ENCODE data around the gene GRID1.

GRID1 gene

DNA sequence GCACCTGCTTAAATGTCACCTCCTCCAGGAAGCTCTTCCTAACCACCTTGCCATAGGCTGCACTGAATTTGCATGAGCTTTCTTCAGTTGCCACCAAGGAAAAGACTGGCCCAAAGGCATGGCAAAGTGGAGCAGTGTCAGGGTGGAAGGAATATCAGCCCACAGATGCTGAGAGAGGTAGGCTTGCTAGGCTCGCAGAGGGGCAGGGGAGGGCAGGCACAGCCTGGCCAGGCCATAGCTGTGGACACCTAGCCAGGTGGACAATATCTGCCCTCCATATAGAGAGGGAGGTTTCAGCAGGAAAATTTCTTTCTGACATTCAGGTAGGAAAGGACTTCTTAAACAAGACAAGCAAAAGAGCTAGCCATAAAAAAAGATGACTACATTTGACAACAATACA is 166.3 kb downstream of the GRID1 start:
- TF ChIP-seq, protein P1, sequence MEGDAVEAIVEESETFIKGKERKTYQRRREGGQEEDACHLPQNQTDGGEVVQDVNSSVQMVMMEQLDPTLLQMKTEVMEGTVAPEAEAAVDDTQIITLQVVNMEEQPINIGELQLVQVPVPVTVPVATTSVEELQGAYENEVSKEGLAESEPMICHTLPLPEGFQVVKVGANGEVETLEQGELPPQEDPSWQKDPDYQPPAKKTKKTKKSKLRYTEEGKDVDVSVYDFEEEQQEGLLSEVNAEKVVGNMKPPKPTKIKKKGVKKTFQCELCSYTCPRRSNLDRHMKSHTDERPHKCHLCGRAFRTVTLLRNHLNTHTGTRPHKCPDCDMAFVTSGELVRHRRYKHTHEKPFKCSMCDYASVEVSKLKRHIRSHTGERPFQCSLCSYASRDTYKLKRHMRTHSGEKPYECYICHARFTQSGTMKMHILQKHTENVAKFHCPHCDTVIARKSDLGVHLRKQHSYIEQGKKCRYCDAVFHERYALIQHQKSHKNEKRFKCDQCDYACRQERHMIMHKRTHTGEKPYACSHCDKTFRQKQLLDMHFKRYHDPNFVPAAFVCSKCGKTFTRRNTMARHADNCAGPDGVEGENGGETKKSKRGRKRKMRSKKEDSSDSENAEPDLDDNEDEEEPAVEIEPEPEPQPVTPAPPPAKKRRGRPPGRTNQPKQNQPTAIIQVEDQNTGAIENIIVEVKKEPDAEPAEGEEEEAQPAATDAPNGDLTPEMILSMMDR (IDR thresholded peaks at IDR 0.05), result no peak
- DNase-seq, result no peak
- Histone ChIP-seq H3K4me1 (no peaks in the 10 kb centered on the region), H3K4me3 (no peak overlapping the region), H3K27me3 (no peaks in the 10 kb centered on the region), H3K36me3 (no peaks in the 10 kb centered on the region), H3K9me3 (no peaks in the 10 kb centered on the region), H3K27ac (no peak overlapping the region)
- intact Hi-C loops (cut with DNase I; ENCODE audit: low total_unique reads), result no loop called here

DNA sequence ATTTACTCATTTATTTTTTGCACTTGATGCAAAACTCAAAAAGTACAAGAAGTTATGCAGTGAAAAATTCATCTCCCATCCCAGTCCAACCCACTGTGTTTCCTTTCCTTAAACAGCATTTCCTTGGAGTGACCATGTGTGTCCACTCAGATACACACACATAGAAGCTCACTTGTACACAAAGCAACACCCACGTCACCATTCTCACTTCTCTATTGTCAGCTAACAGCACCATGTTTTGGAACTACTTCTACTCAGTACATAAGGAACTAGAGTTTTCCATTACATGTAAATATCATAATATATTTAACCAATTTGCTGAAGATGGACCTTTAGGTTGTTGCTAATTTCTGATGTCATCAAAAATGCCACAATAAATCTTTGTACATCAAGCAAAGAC is 167.6 kb downstream of the GRID1 start:
- Histone ChIP-seq H3K36me3 (no peaks in the 10 kb centered on the region), H3K4me3 (no peak overlapping the region), H3K27me3 (no peaks in the 10 kb centered on the region), H3K27ac (no peak overlapping the region), H3K9me3 (no peaks in the 10 kb centered on the region), H3K4me1 (no peaks in the 10 kb centered on the region)
- intact Hi-C loops (cut with DNase I; ENCODE audit: low total_unique reads), result no loop called here
- TF ChIP-seq, protein P1 (IDR thresholded peaks at IDR 0.05), result no peak
- no peak for DNase-seq

DNA sequence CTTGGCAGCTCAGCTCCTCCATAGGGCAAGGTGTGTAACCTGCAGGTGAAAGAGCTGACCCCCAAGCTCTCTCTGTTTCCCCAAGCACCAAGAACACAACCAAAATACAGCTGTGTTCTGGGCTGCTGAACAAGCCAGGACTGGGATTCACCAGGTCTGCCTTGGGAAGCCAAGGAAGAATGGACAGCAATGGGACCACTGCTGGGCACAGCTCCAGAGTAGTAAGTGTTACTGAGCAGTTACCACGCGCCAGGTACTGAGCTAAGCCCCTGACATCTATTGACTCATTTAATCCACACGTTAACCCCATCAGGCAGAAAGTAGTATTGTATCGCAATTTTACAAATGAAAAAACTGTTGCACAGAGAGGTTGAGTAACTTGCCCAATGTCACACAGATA is 168.3 kb downstream of the GRID1 start:
- no peak overlapping the region for H3K27ac ChIP-seq
- DNase-seq, result peak; percentile 9 to 41
- no peak overlapping the region for H3K4me3 ChIP-seq
- H3K36me3 ChIP-seq, result no peaks in the 10 kb centered on the region
- H3K9me3 ChIP-seq, result no peaks in the 10 kb centered on the region
- TF ChIP-seq, protein P1 (IDR thresholded peaks at IDR 0.05), result no peak
- H3K27me3 ChIP-seq, result no peaks in the 10 kb centered on the region
- H3K4me1 ChIP-seq, result no peaks in the 10 kb centered on the region
- intact Hi-C loops (cut with DNase I; ENCODE audit: low total_unique reads), result no loop called here

- intact Hi-C loops (cut with DNase I; ENCODE audit: low total_unique reads), result no loop called here
- no peaks in the 10 kb centered on the region for H3K27me3 ChIP-seq
- TF ChIP-seq, protein P1 (IDR thresholded peaks at IDR 0.05), result no peak
- H3K4me3 ChIP-seq, result no peak overlapping the region
- no peaks in the 10 kb centered on the region for H3K4me1 ChIP-seq
- H3K36me3 ChIP-seq, result no peaks in the 10 kb centered on the region
- no peaks in the 10 kb centered on the region for H3K9me3 ChIP-seq
- H3K27ac ChIP-seq, result no peak overlapping the region
- peak; percentile 16 to 29 for DNase-seq
Observed at GRCh38 chr10:86197166-86197790, 169.3 kb downstream of the GRID1 start.

DNA sequence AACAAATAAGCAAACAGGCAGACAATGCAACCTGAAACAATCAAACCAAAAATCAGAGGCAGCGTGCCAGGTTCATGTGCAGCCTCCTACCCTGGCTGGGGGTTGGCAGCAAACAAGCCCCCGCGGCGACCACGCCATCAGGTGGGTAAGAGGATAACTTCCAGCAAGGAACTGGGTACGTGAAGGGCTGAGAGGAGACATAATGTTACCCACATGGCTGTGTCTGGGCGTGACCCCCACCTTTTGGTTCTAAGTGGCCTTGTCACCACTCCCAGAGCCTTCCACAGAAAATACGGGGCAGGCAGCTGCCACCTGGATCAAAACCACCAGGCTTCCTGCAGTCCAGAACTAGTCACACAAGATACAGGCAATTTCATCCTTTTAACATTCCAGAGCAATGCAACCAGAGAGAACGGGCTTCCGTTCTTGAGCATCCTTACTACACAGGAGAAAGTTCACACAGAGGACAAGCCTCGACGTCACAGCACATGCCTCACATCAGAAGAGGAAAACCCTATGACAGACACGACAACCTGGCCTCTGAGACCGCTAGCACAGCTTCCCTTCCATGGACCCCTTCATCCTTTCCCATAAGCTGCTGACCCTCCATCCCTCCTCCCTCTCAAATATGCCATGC is 171.0 kb downstream of the GRID1 start:
- DNase-seq, result peak in 1 of 2 donors; percentile 14
- no peaks in the 10 kb centered on the region for H3K36me3 ChIP-seq
- H3K27me3 ChIP-seq, result no peaks in the 10 kb centered on the region
- H3K9me3 ChIP-seq, result no peaks in the 10 kb centered on the region
- H3K4me3 ChIP-seq, result no peak overlapping the region
- TF ChIP-seq, protein P1 (IDR thresholded peaks at IDR 0.05), result no peak
- intact Hi-C loops (cut with DNase I; ENCODE audit: low total_unique reads), result no loop called here
- H3K4me1 ChIP-seq, result no peaks in the 10 kb centered on the region
- H3K27ac ChIP-seq, result no peak overlapping the region
